Fibroblast of peridontal ligament (primary cell): ENCODE measurements around the gene TDRD9.

Source experiments
- DNase-seq: peaks from one replicate; pipeline ENCODE4 v3.0.0-alpha.2; 2010; ENCODE audit errors: extremely low read depth

TDRD9 gene

GRCh38 chr14:104023325-104024055 lies 95.2 kb downstream of the TDRD9 start:
- peak; percentile 26 for DNase-seq

GRCh38 chr14:104025534-104025933 lies 97.3 kb downstream of the TDRD9 start:
- DNase-seq = no peak

GRCh38 chr14:104026024-104026423 lies 97.8 kb downstream of the TDRD9 start:
- no peak for DNase-seq

GRCh38 chr14:104030958-104031357 lies 102.7 kb downstream of the TDRD9 start:
- DNase-seq = no peak

- DNase-seq = no peak
These were observed 103.1 kb downstream of the TDRD9 start for GRCh38 chr14:104031384-104031783.

- no peak for DNase-seq
These were observed 106.9 kb downstream of the TDRD9 start for GRCh38 chr14:104034976-104035699.

- no peak for DNase-seq
These were observed 108.0 kb downstream of the TDRD9 start for GRCh38 chr14:104036212-104036611.

GRCh38 chr14:104037074-104037473 lies 108.8 kb downstream of the TDRD9 start:
- no peak for DNase-seq

- DNase-seq = no peak
These were observed 109.6 kb downstream of the TDRD9 start for GRCh38 chr14:104037903-104038302.

- no peak for DNase-seq
These were observed 111.0 kb downstream of the TDRD9 start for GRCh38 chr14:104039214-104039613.

- DNase-seq = no peak
These were observed 112.3 kb downstream of the TDRD9 start for GRCh38 chr14:104040539-104040938.

GRCh38 chr14:104041430-104042104 lies 113.3 kb downstream of the TDRD9 start:
- DNase-seq = no peak

GRCh38 chr14:104044016-104044415 lies 115.8 kb downstream of the TDRD9 start:
- DNase-seq = no peak

- no peak for DNase-seq
These were observed 119.5 kb downstream of the TDRD9 start for GRCh38 chr14:104047761-104048160.

GRCh38 chr14:104048758-104049507 lies 120.7 kb downstream of the TDRD9 start:
- peak; percentile 8 for DNase-seq

- DNase-seq = no peak
These were observed 121.5 kb downstream of the TDRD9 start for GRCh38 chr14:104049576-104050240.

- no peak for DNase-seq
These were observed 123.0 kb downstream of the TDRD9 start for GRCh38 chr14:104051092-104051813.

GRCh38 chr14:104054222-104054905 lies 126.1 kb downstream of the TDRD9 start:
- DNase-seq = no peak

- no peak for DNase-seq
These were observed 134.0 kb downstream of the TDRD9 start for GRCh38 chr14:104062281-104062680.

- DNase-seq = no peak
These were observed 135.7 kb downstream of the TDRD9 start for GRCh38 chr14:104064003-104064402.
